Panc1 (cell line): ENCODE data around the gene GMDS.

ENCODE experiments used
- POLR2AphosphoS5 ChIP-seq: IDR thresholded peaks from 2 replicates; pipeline ENCODE4 v1.6.1; 2012; ENCODE audit warnings: mild to moderate bottlenecking, low read depth, low read length, moderate library complexity
- TCF7L2 ChIP-seq: IDR thresholded peaks from 2 replicates; pipeline ENCODE4 v1.6.1; 2011; ENCODE audit warnings: mild to moderate bottlenecking, low read depth, low read length, inconsistent platforms
- TF ChIP-seq, protein P1 (sequence below): fragments of 450-650 bp; IDR thresholded peaks from 2 replicates; pipeline ENCODE4 v1.5.1; 2017; ENCODE audit warnings: mild to moderate bottlenecking
- TF ChIP-seq, protein P2 (sequence below), 2 experiments: IDR thresholded peaks; 2 replicates each; pipeline ENCODE4 v1.6.1; 2011 to 2012; ENCODE audit warnings: low read depth in 2 of 2, control low read depth in 1 of 2, low read length in 1 of 2, mild to moderate bottlenecking in 1 of 2, moderate library complexity in 1 of 2; ENCODE audit not compliant: insufficient read depth in 1 of 2

DNA sequence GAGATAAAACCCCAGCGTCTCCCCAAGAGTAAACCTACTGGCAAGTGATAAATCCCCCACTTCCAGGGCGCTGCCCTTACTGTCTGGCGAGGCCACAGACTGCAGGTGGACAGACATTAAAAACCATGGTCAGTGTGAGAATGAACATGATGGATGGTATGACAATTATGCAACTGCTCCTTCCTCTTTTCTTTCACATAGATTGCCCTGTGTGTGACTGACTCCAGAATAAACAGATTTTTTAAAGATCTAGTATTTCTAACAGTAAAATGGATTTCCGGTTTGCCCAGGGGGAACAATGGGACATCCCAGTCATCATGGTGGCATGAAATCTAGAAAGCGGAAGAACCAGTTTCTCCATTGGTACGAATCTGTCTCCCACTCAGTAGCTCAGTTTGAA lies 482.0 kb downstream of the GMDS start:
- TF ChIP-seq, protein P1, sequence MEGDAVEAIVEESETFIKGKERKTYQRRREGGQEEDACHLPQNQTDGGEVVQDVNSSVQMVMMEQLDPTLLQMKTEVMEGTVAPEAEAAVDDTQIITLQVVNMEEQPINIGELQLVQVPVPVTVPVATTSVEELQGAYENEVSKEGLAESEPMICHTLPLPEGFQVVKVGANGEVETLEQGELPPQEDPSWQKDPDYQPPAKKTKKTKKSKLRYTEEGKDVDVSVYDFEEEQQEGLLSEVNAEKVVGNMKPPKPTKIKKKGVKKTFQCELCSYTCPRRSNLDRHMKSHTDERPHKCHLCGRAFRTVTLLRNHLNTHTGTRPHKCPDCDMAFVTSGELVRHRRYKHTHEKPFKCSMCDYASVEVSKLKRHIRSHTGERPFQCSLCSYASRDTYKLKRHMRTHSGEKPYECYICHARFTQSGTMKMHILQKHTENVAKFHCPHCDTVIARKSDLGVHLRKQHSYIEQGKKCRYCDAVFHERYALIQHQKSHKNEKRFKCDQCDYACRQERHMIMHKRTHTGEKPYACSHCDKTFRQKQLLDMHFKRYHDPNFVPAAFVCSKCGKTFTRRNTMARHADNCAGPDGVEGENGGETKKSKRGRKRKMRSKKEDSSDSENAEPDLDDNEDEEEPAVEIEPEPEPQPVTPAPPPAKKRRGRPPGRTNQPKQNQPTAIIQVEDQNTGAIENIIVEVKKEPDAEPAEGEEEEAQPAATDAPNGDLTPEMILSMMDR, result no peak
- TF ChIP-seq POLR2AphosphoS5 (no peak), TCF7L2 (no peak)
- TF ChIP-seq, protein P2, sequence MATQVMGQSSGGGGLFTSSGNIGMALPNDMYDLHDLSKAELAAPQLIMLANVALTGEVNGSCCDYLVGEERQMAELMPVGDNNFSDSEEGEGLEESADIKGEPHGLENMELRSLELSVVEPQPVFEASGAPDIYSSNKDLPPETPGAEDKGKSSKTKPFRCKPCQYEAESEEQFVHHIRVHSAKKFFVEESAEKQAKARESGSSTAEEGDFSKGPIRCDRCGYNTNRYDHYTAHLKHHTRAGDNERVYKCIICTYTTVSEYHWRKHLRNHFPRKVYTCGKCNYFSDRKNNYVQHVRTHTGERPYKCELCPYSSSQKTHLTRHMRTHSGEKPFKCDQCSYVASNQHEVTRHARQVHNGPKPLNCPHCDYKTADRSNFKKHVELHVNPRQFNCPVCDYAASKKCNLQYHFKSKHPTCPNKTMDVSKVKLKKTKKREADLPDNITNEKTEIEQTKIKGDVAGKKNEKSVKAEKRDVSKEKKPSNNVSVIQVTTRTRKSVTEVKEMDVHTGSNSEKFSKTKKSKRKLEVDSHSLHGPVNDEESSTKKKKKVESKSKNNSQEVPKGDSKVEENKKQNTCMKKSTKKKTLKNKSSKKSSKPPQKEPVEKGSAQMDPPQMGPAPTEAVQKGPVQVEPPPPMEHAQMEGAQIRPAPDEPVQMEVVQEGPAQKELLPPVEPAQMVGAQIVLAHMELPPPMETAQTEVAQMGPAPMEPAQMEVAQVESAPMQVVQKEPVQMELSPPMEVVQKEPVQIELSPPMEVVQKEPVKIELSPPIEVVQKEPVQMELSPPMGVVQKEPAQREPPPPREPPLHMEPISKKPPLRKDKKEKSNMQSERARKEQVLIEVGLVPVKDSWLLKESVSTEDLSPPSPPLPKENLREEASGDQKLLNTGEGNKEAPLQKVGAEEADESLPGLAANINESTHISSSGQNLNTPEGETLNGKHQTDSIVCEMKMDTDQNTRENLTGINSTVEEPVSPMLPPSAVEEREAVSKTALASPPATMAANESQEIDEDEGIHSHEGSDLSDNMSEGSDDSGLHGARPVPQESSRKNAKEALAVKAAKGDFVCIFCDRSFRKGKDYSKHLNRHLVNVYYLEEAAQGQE (IDR thresholded peaks at IDR 0.05; ENCODE audit: insufficient read depth in 1 of 2, low read depth in 2 of 2, low read length in 1 of 2), result no peak
